Ovary (tissue), 10 donors: ENCODE results near the gene ARL17B. TPM values are rescaled to one million over a fixed set of nuclear protein-coding genes. Genes with fewer than 3 reads are reported as not detected.
A peak's percentile ranks its signal among the peaks of the same experiment; 100 is the strongest.
"Not testable (repeated sequence)": the region's sequence is repeated elsewhere in the genome, so short reads cannot be mapped to it uniquely, and the experiment has no call there.

Source experiments
- DNase-seq, 5 donors: peaks; one replicate each; pipeline ENCODE4 v3.0.0-alpha.2; 2019 to 2020
- H3K27ac ChIP-seq, 2 donors: fragments of 200-600 bp; one replicate each; pipeline versions ENCODE4 v1.5.1 to v1.8.0; 2019 to 2022
- H3K27me3 ChIP-seq: fragments of 200-600 bp; one replicate; pipeline ENCODE4 v1.8.0; 2022
- H3K36me3 ChIP-seq: fragments of 200-600 bp; sonication (generic); one replicate; pipeline ENCODE4 v1.5.1; 2019
- H3K4me1 ChIP-seq: one replicate; pipeline ENCODE4 v1.8.1; 2013; ENCODE audit warnings: mild to moderate bottlenecking, moderate library complexity; ENCODE audit not compliant: insufficient read depth
- H3K4me3 ChIP-seq: fragments of 200-600 bp; sonication (generic); one replicate; pipeline ENCODE4 v1.5.1; 2017
- H3K9me3 ChIP-seq, 2 donors: fragments of 200-600 bp in 1 of 2; sonication (generic) in 1 of 2; one replicate each; pipeline versions ENCODE4 v1.5.1 to v1.8.1; 2013 to 2019; ENCODE audit warnings: mild to moderate bottlenecking in 1 of 2, moderate library complexity in 1 of 2
- WGBS, 3 donors: extraction: QIAGEN DNeasy Blood & Tissue Kit in 1 of 3; methylation state at CpG; one replicate each; pipeline versions ENCODE4 v1.1.5 to v1.1.7; 2013 to 2017; 5-methylcytosine and 5-hydroxymethylcytosine counted together
- intact Hi-C, 4 donors: fragments of 100-400 bp; cut with DNase I; formaldehyde crosslinking; loops; one replicate each; pipeline versions ENCODE4 v1.11.0 to v1.15.1; 2022 to 2023
- long read RNA-seq, 3 donors: library from polyadenylated mRNA in 2 of 3; unstranded in 2 of 3; transcript quantifications; one replicate each; pipeline ENCODE4 v2.0.0 and lab custom pipeline, GENCODE V29; 2021 to 2026
- polyA plus RNA-seq, 2 donors: library from polyadenylated mRNA; stranded (reverse); fragments of 200-250 nt in 1 of 2; fragments of 350-450 nt in 1 of 2; fragmentation: Illumina TruSeq in 1 of 2; extraction: RNeasy Lipid Tissue Mini Kit (QIAGEN cat#74804) in 1 of 2; gene quantifications; one replicate each; pipeline ENCODE4 v1.2.3, GENCODE V29; 2013 to 2014
- total RNA-seq, 7 donors: library from RNA; depleted of rRNA in 2 of 7; stranded (reverse); fragments of >200 nt in 2 of 7; fragmentation: NEBNext Ultra II Directional in 3 of 7; extraction: Animal tissue kit (Norgen Biotek cat#: 25700) in 3 of 7; gene quantifications; one replicate each; pipeline versions ENCODE4 v1.1.0 to v1.2.4, GENCODE V29; 2016 to 2023
- donor health status: DM: no; HTN: no; CAD: no; lungs with moderate emphysema.
- donor health status: DM: no; HTN: no; CAD: no.
- donor health status: Bipolar disorder and iron deficiency.
- donor health status: DM: yes; HTN: yes; CAD: no.
- donor health status: DM: no; HTN: no; CAD: no.
- donor health status: DM: yes; HTN: yes; CAD: no.

Gene ARL17B
- 10 to 100 TPM in 5 of 7 donors, 1 to 10 TPM in 2; 4.7 to 26.6 (median 14.3) TPM for total RNA-seq
- 10 to 100 TPM in 1 of 2 donors, 1 to 10 TPM in 1; 8.5 to 11.8 TPM for polyA plus RNA-seq
- long read RNA-seq, donor 1, partial matches to known transcripts, result 0 of 55 reads
- long read RNA-seq, donor 1, other reads (novel, unspliced or antisense), result 49 of 55 reads
- long read RNA-seq, donor 2, partial matches to known transcripts, result 0 of 3 reads
- long read RNA-seq, donor 2, other reads (novel, unspliced or antisense), result 0 of 3 reads
- long read RNA-seq, donor 3, partial matches to known transcripts, result 0 of 25 reads
- long read RNA-seq, donor 3, other reads (novel, unspliced or antisense), result 21 of 25 reads

DNA sequence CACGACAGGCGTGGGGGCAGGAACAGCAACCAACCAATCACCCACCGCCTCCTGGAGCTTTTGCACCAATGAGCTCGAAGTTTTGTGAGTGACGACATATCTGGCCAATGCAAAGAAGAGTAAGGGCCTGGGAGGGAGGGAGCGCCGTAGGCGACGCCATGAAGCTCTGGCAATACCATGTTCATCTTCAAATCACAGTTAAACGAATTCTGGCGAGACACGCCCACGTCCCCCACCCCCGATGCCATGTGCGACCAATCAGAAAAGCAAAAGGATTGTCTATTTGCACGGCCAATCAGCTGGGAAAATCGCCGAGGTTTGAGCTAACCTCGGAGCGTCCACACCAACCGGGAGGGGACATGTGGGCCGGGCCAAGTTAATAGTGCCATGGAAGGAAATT is at the start of gene ARL17B:
ARL17B (minus strand) TSS at position 12 of the 400 bp plus-strand sequence. CDS start 3,369 bp downstream, outside the sequence.
- H3K4me3 ChIP-seq, H3K9me3 ChIP-seq, H3K36me3 ChIP-seq, H3K4me1 ChIP-seq, H3K27ac ChIP-seq, H3K27me3 ChIP-seq, intact Hi-C loops: not testable (repeated sequence)
- 0% methylated on average over 2 to 10 of the region's 22 CpGs; no CpG with 5 or more reads in 1 of the 3 donors for WGBS, 3 donors
- peak; percentile 83 to 96 (median 91) for DNase-seq

DNA sequence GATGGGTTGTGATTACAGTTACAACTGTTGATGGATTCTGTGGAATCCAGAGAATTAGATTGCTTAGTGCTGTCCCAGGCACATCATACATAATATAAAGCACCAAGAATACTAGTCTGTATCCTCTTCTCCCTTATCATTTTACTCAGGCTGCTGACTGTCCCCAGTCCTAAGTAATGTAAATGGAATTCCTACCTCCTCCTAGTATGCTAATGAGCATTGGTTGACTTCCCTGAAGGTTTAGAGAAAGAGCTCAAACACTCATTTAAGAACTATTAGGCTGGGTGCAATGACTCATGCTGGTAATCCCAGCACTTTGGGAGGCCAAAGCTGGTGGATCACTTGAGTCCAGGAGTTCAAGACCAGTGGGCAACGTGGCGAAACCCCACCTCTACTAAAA is 48.3 kb upstream of the ARL17B start:
- H3K27ac ChIP-seq, H3K36me3 ChIP-seq, H3K4me1 ChIP-seq, H3K4me3 ChIP-seq, H3K9me3 ChIP-seq, H3K27me3 ChIP-seq, intact Hi-C loops, DNase-seq: not testable (repeated sequence)
- no CpG with 5 or more reads among the region's 2 CpGs for WGBS, 3 donors

DNA sequence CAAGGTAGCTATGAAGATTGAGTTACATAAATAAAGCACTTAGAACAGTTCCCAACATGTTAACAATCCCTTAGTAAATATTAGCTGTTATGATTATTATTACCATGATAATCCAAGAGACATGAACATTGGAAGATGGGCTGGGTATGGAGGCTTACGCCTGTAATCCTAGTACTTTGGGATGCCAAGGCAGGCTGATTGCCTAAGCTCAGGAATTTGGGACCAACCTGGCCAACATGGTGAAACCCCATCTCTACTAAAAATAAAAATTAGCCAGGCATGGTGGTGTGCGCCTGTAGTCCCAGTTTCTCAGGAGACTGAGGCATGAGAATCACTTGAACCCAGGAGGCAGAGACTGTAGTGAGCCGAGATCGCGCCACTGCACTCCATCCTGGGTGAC is 45.6 kb upstream of the ARL17B start:
- WGBS, 3 donors, result no CpG with 5 or more reads among the region's 5 CpGs
- H3K4me3 ChIP-seq, DNase-seq, H3K9me3 ChIP-seq, H3K27me3 ChIP-seq, H3K4me1 ChIP-seq, H3K27ac ChIP-seq, H3K36me3 ChIP-seq, intact Hi-C loops: not testable (repeated sequence)

DNA sequence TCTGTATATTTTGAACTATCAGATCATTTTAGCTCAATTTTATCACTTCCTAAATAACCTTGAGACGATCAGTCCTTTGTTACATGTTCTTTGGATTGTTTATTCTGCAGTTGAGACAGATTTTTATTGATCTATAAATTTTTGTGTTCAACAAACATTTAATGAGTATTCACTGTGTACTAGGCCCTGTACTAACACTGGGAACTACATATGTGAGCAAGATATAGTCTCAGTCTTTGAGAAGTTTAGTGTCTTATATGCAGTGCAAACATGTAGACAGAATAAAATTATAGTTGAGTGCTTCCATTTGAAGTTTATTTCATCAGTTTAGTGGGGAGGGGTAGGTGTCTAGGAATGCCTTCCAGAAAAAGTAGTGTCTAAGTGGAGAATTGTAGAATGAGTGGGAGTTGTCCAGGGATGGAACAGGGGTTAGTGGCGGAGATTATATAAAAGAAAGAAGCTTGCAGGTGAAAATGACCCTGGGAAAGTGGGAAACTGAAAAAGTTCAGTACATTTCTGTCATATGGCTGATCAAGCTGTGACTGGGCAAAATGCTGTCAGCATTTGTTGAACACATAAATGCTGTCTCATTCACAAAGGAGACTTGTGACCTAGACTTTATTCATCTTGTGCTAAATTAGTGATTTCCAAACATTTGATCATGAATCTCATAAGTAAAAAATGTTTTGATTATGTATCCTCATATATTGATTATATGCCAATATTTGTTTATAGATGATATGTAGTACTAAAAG is 39.6 kb upstream of the ARL17B start:
- DNase-seq, intact Hi-C loops: not testable (repeated sequence)
- WGBS, 3 donors, result 100% methylated on average over 1 of the region's 2 CpGs; no CpG with 5 or more reads in 2 of the 3 donors

DNA sequence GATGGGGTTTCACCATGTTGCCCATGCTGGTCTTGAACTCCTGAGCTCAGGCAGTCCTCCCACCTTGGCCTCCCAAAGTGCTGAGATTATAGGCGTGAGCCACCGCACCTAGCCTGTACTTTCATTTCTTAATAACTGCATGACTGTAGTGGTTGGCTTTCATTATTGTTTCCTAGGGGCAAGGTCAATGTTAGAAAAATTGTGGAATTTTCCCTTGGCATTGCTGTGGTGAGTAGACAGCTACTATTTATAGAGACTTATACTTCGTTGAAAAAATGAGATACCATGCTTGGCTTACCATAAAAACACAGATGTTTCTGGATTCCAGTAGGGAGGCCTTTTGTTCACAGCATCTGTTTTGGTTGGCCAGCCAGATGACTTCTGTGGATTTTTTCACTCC is 39.0 kb upstream of the ARL17B start:
- H3K36me3 ChIP-seq, DNase-seq, intact Hi-C loops, H3K9me3 ChIP-seq, H3K4me1 ChIP-seq, H3K4me3 ChIP-seq, H3K27ac ChIP-seq, H3K27me3 ChIP-seq: not testable (repeated sequence)
- WGBS, 3 donors, result 6 to 20% methylated on average over 1 of the region's 3 CpGs; no CpG with 5 or more reads in 1 of the 3 donors

More for the DNA sequence above, 39.6 kb upstream of the ARL17B start:
- not testable (repeated sequence) for H3K36me3 ChIP-seq, H3K27me3 ChIP-seq, H3K9me3 ChIP-seq, H3K4me3 ChIP-seq, H3K27ac ChIP-seq, H3K4me1 ChIP-seq

DNA sequence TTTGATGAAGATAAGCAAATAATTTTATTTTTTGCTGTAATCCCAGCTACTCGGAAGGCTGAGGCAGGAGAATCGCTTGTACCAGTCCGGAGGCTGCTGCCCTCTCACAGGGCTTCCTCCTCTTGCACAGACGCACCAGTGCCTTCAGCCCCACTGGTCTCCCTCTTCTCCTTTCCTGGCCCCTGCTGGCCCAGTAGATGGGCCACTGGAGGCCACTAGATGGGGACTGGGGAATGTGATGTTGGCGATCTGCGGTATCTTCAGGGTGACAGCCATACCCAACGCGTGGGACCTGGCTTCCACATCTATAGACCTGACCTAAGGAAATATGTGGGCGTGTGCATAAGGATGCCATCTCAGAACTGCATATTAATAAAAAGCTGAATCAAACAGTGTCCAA is 38.4 kb upstream of the ARL17B start:
- DNase-seq, intact Hi-C loops, H3K9me3 ChIP-seq, H3K36me3 ChIP-seq, H3K27ac ChIP-seq, H3K4me1 ChIP-seq, H3K27me3 ChIP-seq, H3K4me3 ChIP-seq: not testable (repeated sequence)
- 100% methylated on average over 4 of the region's 9 CpGs; no CpG with 5 or more reads in 2 of the 3 donors for WGBS, 3 donors

DNA sequence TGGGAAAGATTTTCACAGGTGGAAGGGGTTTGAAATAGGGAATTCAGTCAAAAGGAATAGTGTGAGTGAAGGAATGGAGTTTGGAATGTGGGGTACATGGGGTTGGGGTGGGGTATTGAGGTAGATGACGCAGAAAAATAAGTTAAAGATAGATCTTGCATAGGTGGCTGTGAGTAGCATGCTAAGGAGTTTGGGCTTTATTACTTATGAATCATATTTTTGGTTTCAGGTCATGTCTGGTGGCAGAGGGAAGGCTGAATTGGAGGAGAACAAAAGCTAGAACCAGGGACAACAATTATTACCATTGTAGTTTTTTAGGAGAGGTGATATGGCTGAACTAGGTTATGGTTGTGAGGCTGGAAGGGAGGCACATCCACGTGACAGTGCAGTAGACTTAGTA is 34.7 kb upstream of the ARL17B start:
- intact Hi-C loops, H3K27ac ChIP-seq, H3K36me3 ChIP-seq, H3K4me3 ChIP-seq, H3K4me1 ChIP-seq, H3K9me3 ChIP-seq, DNase-seq, H3K27me3 ChIP-seq: not testable (repeated sequence)
- 45 to 60% methylated on average over 1 of the region's 2 CpGs; no CpG with 5 or more reads in 1 of the 3 donors for WGBS, 3 donors

DNA sequence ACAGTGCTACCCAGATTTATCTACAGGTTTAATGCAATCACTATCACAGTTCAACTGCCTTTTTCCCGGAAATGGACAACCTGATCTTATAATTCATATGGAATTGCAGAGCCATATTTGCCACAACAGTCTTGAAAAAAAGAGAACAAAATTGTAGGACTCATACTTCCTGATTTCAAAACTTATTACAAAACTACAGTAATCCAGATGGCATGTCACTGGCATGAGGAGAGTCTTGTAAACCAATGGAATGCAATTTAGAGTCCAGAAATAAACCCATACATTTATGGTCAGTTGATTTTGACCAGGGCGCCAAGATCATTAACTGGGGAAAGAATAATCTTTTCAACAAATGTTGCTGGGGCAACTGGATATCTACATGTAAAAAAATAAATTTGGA is 32.1 kb upstream of the ARL17B start:
- H3K4me1 ChIP-seq, H3K27ac ChIP-seq, H3K9me3 ChIP-seq, DNase-seq, intact Hi-C loops, H3K36me3 ChIP-seq, H3K27me3 ChIP-seq, H3K4me3 ChIP-seq: not testable (repeated sequence)
- WGBS, 3 donors, result no CpG with 5 or more reads among the region's 2 CpGs

DNA sequence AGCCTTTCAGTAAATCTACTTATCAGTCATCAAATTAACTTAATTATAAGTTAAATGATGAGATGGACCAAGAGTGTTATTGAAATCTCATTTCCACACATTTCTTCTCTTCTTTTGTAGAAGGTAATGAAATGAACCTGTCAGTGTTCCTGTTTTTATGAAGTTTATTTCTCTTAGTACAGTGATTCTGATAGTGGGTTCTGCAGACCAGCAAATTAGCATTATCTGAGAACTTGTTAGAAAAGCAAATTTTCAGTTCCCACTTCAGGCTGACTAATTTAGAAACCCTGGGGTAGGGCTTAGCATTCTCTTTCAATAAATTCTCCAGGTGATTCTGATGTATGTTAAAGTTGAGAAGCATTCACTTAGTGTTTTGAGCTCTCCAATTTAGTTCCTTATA is 23.9 kb upstream of the ARL17B start:
- H3K9me3 ChIP-seq, DNase-seq, intact Hi-C loops, H3K27me3 ChIP-seq, H3K36me3 ChIP-seq, H3K27ac ChIP-seq, H3K4me3 ChIP-seq, H3K4me1 ChIP-seq: not testable (repeated sequence)

DNA sequence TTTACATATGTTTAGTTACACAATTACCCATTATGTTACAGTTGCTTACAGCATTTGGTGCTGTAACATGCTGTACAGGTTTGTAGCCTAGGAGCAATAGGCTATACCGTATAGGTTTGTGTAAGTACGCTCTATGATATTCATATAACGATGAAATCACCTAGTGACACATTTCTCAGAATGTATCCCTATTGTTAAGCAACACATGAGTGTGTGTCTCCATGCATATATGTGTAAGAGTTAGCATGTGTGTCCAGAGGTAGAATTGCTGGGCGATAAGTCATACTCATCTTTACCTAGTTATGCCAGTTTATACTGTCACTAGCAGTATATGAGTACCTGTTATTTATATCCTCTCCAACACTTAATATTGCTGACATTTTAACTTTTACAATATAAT is 21.6 kb upstream of the ARL17B start:
- H3K27me3 ChIP-seq, H3K4me3 ChIP-seq, H3K27ac ChIP-seq, DNase-seq, H3K9me3 ChIP-seq, intact Hi-C loops, H3K4me1 ChIP-seq, H3K36me3 ChIP-seq: not testable (repeated sequence)
- 95 to 100% methylated on average over 3 of the region's 4 CpGs; no CpG with 5 or more reads in 1 of the 3 donors for WGBS, 3 donors

DNA sequence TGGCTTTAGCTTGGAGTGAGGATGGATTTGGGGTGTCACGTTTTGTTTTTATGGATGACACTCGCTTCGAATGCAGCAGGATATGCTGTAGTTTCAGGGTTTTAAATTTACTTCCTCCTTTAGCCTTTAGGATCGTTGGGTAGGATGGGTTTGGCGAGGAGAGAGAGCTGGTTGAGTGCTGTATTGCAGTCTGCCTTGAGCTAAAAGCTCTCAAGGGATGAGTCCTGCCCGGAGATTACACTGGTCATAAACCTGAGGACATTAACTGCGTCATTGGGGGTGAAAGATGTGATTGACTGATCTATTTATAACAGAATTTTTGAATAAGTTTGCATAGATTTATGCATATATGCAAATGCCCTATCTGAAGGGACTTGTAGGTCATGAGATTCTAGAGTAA is 11.9 kb upstream of the ARL17B start:
- H3K4me3 ChIP-seq, intact Hi-C loops, H3K36me3 ChIP-seq, H3K27me3 ChIP-seq, H3K4me1 ChIP-seq, H3K9me3 ChIP-seq, DNase-seq, H3K27ac ChIP-seq: not testable (repeated sequence)
- no CpG with 5 or more reads among the region's 7 CpGs for WGBS, 3 donors
